HepG2 (cell line): ENCODE measurements around the gene RBM45. TPM values are rescaled to one million over a fixed set of nuclear protein-coding genes. Genes with fewer than 3 reads are reported as not detected.

Experiments
- ATAC-seq: fragments of 200-7000 bp; cut with Tn5 transposase; 3 replicates; pipeline ENCODE4 v1.9.1; 2020; ENCODE audit warnings: mild to moderate bottlenecking, moderate library complexity
- BruUV-seq: library from RNA; stranded (reverse); fragments of 400-500 nt; replicated peaks from 2 replicates; lab custom pipeline; 2021; lab: Mats Ljungman, UMichigan
- CTCF ChIA-PET: fragments of 300-600 bp; formaldehyde crosslinking; extraction: SDS; loops from one replicate; lab custom pipeline; 2021; ENCODE audit warnings: low total read pairs, inconsistent platforms, low intra/inter-chr PET ratio; lab: Yijun Ruan, JAX
- POLR2A ChIA-PET: fragments of 350-600 bp; sonication (Branson Sonifier 250); formaldehyde crosslinking; loops from one replicate; lab custom pipeline; 2020; ENCODE audit warnings: antibody characterized with exemption, inconsistent platforms; lab: Yijun Ruan, JAX
- DNase-seq: peaks from one replicate; pipeline ENCODE4 v3.0.0-alpha.2; 2015; ENCODE audit warnings: low spot score
- FAIRE-seq: peaks from 3 replicates; lab custom pipeline; 2011; peaks lifted over from hg19 to GRCh38; lab: Jason Lieb, UNC
- H2AFZ ChIP-seq: one replicate; pipeline ENCODE4 v1.6.1; 2011; ENCODE audit warnings: low read length, inconsistent platforms
- H3K27ac ChIP-seq: fragments of 300-600 bp; 3 replicates; pipeline ENCODE4 v1.8.0; 2011; ENCODE audit warnings: mixed run types, mild to moderate bottlenecking, mixed read lengths, low read length, inconsistent platforms; ENCODE audit not compliant: insufficient read depth; ENCODE audit errors: extremely low read length
- H3K27me3 ChIP-seq, 2 experiments: fragments of 200-600 bp in 1 of 2; 2 replicates in 1 of 2; 3 replicates in 1 of 2; pipeline versions ENCODE4 v1.6.0 to v1.8.0; 2011; ENCODE audit warnings: low read length in 2 of 2, mild to moderate bottlenecking in 2 of 2, moderate library complexity in 2 of 2, inconsistent platforms in 1 of 2; ENCODE audit not compliant: insufficient read depth in 2 of 2, control insufficient read depth in 1 of 2
- H3K36me3 ChIP-seq, 2 experiments: fragments of 200-600 bp in 1 of 2; replicated peaks in 1 of 2; 2 replicates in 1 of 2; 3 replicates in 1 of 2; pipeline versions ENCODE4 v1.5.1 to v1.8.0; 2011; ENCODE audit warnings: low read length in 2 of 2, inconsistent platforms in 1 of 2; ENCODE audit not compliant: insufficient read depth in 2 of 2, control insufficient read depth in 1 of 2
- H3K4me1 ChIP-seq: 2 replicates; pipeline ENCODE4 v1.5.1; 2012; ENCODE audit warnings: low read length, inconsistent platforms; ENCODE audit not compliant: insufficient read depth
- H3K4me2 ChIP-seq: 2 replicates; pipeline ENCODE4 v1.6.0; 2011; ENCODE audit warnings: low read depth, low read length, inconsistent platforms
- H3K4me3 ChIP-seq, 3 experiments: fragments of 200-600 bp in 1 of 3; sonication (generic), shearing (Covaris generic) in 1 of 3; replicated peaks in 1 of 3; 2 replicates each; pipeline ENCODE4 v1.5.1; 2011 to 2016; ENCODE audit warnings: low read length in 3 of 3, inconsistent platforms in 2 of 3, low read depth in 2 of 3, mild to moderate bottlenecking in 2 of 3, control low read depth in 1 of 3, mixed read lengths in 1 of 3; ENCODE audit not compliant: insufficient read depth in 1 of 3
- H3K79me2 ChIP-seq: one replicate; pipeline ENCODE4 v1.6.1; 2011; ENCODE audit warnings: low read length, inconsistent platforms; ENCODE audit not compliant: insufficient read depth
- H3K9ac ChIP-seq: 2 replicates; pipeline ENCODE4 v1.6.0; 2011; ENCODE audit warnings: mild to moderate bottlenecking, low read depth, low read length, inconsistent platforms; ENCODE audit not compliant: insufficient read depth
- H3K9me3 ChIP-seq: 2 replicates; pipeline ENCODE4 v1.5.1; 2012; ENCODE audit warnings: mild to moderate bottlenecking, low read length
- H4K20me1 ChIP-seq: 2 replicates; pipeline ENCODE4 v1.6.0; 2011; ENCODE audit warnings: inconsistent platforms, mild to moderate bottlenecking, low read length, moderate library complexity; ENCODE audit not compliant: insufficient read depth
- HNF1A ChIP-seq, 2 experiments: sonication (generic) in 1 of 2; formaldehyde crosslinking in 1 of 2; IDR thresholded peaks; 2 replicates each; pipeline versions ENCODE4 v1.4.0 to v1.6.1; 2016 to 2020; ENCODE audit warnings: borderline replicate concordance in 1 of 2, low read depth in 1 of 2, mild to moderate bottlenecking in 1 of 2, missing genetic modification reagents in 1 of 2
- IRF1 ChIP-seq: sonication (generic); formaldehyde crosslinking; IDR thresholded peaks from 2 replicates; pipeline ENCODE4 v1.4.0; 2020; ENCODE audit warnings: low read depth, mild to moderate bottlenecking, missing genetic modification reagents
- MAX ChIP-seq: IDR thresholded peaks from 2 replicates; pipeline ENCODE4 v1.6.1; 2012; ENCODE audit warnings: inconsistent platforms
- POLR2AphosphoS5 ChIP-seq: IDR thresholded peaks from 2 replicates; pipeline ENCODE4 v1.6.1; 2012; ENCODE audit warnings: low read depth, low read length
- PREB ChIP-seq: sonication (generic); formaldehyde crosslinking; IDR thresholded peaks from 2 replicates; pipeline ENCODE4 v1.4.0; 2020; ENCODE audit warnings: missing genetic modification reagents
- TBL1XR1 ChIP-seq: fragments of 150-350 bp; IDR thresholded peaks from 2 replicates; pipeline ENCODE4 v1.6.1; 2014; ENCODE audit warnings: borderline replicate concordance, low read length; ENCODE audit not compliant: partially characterized antibody
- U2AF2 ChIP-seq: fragments of 200-400 bp; formaldehyde crosslinking; IDR thresholded peaks from 2 replicates; pipeline ENCODE4 v1.6.1; 2017; ENCODE audit warnings: low read depth, mild to moderate bottlenecking, low read length
- ZMYM2 ChIP-seq: sonication (generic); formaldehyde crosslinking; IDR thresholded peaks from 2 replicates; pipeline ENCODE4 v1.8.0; 2022; ENCODE audit warnings: mild to moderate bottlenecking, missing genetic modification reagents
- ZNF264 ChIP-seq: sonication (generic); formaldehyde crosslinking; IDR thresholded peaks from 2 replicates; pipeline ENCODE4 v1.4.0; 2020; ENCODE audit warnings: missing genetic modification reagents
- ZNF615 ChIP-seq: sonication (generic); formaldehyde crosslinking; IDR thresholded peaks from 2 replicates; pipeline ENCODE4 v1.5.0; 2020; ENCODE audit warnings: mild to moderate bottlenecking, missing genetic modification reagents, borderline replicate concordance
- WGBS: methylation state at CpG from one replicate; pipeline ENCODE4 v1.1.6; 2017; ENCODE audit warnings: low lambda C conversion rate; 5-methylcytosine and 5-hydroxymethylcytosine counted together
- in situ Hi-C: cut with HindIII; loops from 2 replicates; pipeline ENCODE4 v1.10.0; 2017; ENCODE audit warnings: low pct_unique_long_range_greater_than_20kb; ENCODE audit not compliant: extremely low pct_ligation_motif_present
- intact Hi-C: fragments of 100-400 bp; cut with micrococcal nuclease; formaldehyde crosslinking; loops from one replicate; pipeline ENCODE4 v1.10.0; 2022; ENCODE audit not compliant: unreplicated experiment
- polyA plus RNA-seq, 8 experiments: library from polyadenylated mRNA; depleted of rRNA in 3 of 8; stranded (reverse) in 7 of 8; unstranded in 1 of 8; fragments of >200 nt; fragmentation: Illumina TruSeq in 4 of 8; extraction: Trizol in 4 of 8; gene quantifications; 2 replicates each; pipeline versions ENCODE4 v1.2.1 to v1.2.3, GENCODE V29; 2011 to 2016; ENCODE audit warnings: low read depth in 4 of 8, missing spikeins in 1 of 8, mixed read lengths in 1 of 8; ENCODE audit not compliant: insufficient read depth in 1 of 8
- total RNA-seq, 5 experiments: library from RNA; depleted of rRNA; stranded (reverse); fragments of >200 nt; fragmentation: Illumina TruSeq; extraction: Trizol; gene quantifications; 2 replicates each; pipeline ENCODE4 v1.2.3, GENCODE V29; 2016; ENCODE audit warnings: low read depth in 1 of 5
- TF ChIP-seq, protein P1 (sequence below): sonication (generic); formaldehyde crosslinking; IDR thresholded peaks from 2 replicates; pipeline ENCODE4 v1.8.1; 2023; ENCODE audit warnings: mild to moderate bottlenecking, missing genetic modification reagents, borderline replicate concordance
- TF ChIP-seq, protein P2 (sequence below): sonication (generic); formaldehyde crosslinking; IDR thresholded peaks from 2 replicates; pipeline ENCODE4 v1.4.0; 2020; ENCODE audit warnings: missing genetic modification reagents

Gene RBM45
- total and polyA plus RNA-seq, 2 of the 13 experiments (the other 11 are each of a cell fraction or from before 2014, with no cell fraction given) = 5.7 to 25.2 TPM

DNA sequence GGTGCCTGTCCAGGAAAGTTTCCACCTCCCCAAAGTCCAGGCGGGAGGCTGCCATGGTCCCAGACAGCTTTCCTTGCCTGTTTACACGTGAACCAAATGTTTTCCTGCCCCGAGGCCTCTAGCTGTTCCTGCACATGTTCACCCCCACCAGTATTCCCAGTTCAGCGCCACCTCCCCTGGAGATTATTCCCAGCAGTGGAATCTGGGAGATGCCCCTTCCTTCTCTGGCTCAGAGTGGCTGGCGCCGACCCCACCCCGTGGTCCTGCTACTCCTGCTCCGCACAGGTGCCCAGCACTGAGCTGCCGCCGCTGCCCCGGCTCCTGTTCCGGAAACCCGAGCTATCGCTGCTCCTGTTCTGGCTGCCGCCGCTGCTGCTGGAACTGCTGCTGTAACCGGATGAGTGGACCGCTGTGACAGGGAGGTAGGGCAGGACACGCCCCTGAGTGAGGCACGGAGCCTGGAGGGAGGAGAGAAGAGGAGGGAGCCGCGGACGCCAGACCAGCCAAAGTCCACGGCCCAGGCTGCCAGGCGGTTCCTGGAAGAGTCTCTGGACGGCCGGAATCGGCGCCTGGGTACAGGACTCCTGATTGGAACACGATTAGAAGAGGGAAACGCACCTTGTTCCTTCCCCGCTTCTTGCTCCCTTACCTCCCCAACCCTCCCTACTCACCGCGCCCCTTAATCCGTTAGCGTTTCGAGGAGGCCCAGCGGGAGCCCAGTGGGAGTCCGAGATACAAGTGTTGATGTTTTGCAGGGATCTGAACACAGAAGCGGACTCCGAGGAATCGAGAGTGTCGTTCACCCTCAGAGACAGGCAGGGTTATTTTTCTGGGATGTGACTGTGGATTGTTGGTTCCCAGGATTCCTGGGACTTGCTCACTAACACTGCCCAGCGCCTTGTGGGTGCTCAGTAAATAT is 39.6 kb upstream of the RBM45 start, which contains the start of gene PDE11A:
Gene PDE11A, minus strand, starts transcription at position 395 of the 919 bp plus-strand sequence. Its CDS starts 340 bp downstream, at position 55.
- FAIRE-seq (peak; percentile 63), ATAC-seq (peak; percentile 99), DNase-seq (peak; percentile 88)
- Histone ChIP-seq H3K4me1 (peaks cover 44% of the 10 kb centered on the region), H3K4me2 (peak within 1 kb of the TSS; percentile 85), H2AFZ (peak within 1 kb of the TSS; percentile 29), H3K79me2 (no peaks in the 10 kb centered on the region), H3K9me3 (no peaks in the 10 kb centered on the region), H4K20me1 (no peaks in the 10 kb centered on the region), H3K27me3 (peaks cover 0 to 6% of the 10 kb centered on the region in 2 experiments; a peak in 1 of 5 replicates), H3K4me3 (peak within 1 kb of the TSS; percentile 67 to 77 (median 76)), H3K27ac (peak within 1 kb of the TSS; percentile 27), H3K9ac (peak within 1 kb of the TSS; percentile 70), H3K36me3 (no peaks in the 10 kb centered on the region)
- POLR2A ChIA-PET = interaction anchor here (1.0 kb wide), 1 partner anchor 39 kb away, joined by 3 read pairs; the partner anchor contains the start of gene RBM45
- 2% methylated on average over 44 of the region's 44 CpGs for WGBS
- TSS peak; percentile 98 for BruUV-seq
- CTCF ChIA-PET = no interaction called here
- intact Hi-C loops (loop anchor here (2.0 to 5.0 kb wide), 3 partner anchors 40 to 165 kb away; partner anchors contain the start of gene RBM45), in situ Hi-C loops (no loop called here)
- no peak for TF ChIP-seq HNF1A (IDR thresholded peaks at IDR 0.05; ENCODE audit: low read depth)
- peak; percentile 84 for TF ChIP-seq HNF1A (CRISPR knock-in tag; IDR thresholded peaks at IDR 0.05; ENCODE audit: borderline replicate concordance)
- TF ChIP-seq PREB = no peak
- TF ChIP-seq ZMYM2 (CRISPR knock-in tag) = peak; percentile 87
- TF ChIP-seq IRF1 (CRISPR knock-in tag) = no peak
- no peak; the same call in 1 of the 2 replicates for TF ChIP-seq ZNF615 (CRISPR knock-in tag)
- 0 out of 2 replicates have a peak, but pooled peaks have one; percentile 18 for TF ChIP-seq ZNF264
- TF ChIP-seq, protein P1, sequence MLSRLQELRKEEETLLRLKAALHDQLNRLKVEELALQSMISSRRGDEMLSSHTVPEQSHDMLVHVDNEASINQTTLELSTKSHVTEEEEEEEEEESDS = 0 out of 2 replicates have a peak, but pooled peaks have one; percentile 42
- TF ChIP-seq MAX = peak; percentile 89
- peak; percentile 84 for TF ChIP-seq POLR2AphosphoS5
- TF ChIP-seq U2AF2 = no peak
- TF ChIP-seq, protein P2, sequence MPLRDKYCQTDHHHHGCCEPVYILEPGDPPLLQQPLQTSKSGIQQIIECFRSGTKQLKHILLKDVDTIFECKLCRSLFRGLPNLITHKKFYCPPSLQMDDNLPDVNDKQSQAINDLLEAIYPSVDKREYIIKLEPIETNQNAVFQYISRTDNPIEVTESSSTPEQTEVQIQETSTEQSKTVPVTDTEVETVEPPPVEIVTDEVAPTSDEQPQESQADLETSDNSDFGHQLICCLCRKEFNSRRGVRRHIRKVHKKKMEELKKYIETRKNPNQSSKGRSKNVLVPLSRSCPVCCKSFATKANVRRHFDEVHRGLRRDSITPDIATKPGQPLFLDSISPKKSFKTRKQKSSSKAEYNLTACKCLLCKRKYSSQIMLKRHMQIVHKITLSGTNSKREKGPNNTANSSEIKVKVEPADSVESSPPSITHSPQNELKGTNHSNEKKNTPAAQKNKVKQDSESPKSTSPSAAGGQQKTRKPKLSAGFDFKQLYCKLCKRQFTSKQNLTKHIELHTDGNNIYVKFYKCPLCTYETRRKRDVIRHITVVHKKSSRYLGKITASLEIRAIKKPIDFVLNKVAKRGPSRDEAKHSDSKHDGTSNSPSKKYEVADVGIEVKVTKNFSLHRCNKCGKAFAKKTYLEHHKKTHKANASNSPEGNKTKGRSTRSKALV = peak; percentile 85; the same call in 1 of the 2 replicates
- TF ChIP-seq TBL1XR1 = no peak
